IPS-18a (cell line): ENCODE measurements around the gene MSANTD3.

Experiments
- H3K27ac ChIP-seq: one replicate; pipeline ENCODE4 v1.5.1; 2013; ENCODE audit warnings: low read length
- H3K27me3 ChIP-seq: one replicate; pipeline ENCODE4 v1.6.1; 2013; ENCODE audit warnings: mild to moderate bottlenecking, low read length; ENCODE audit not compliant: control insufficient read depth, insufficient read depth
- H3K36me3 ChIP-seq: one replicate; pipeline ENCODE4 v1.6.1; 2013; ENCODE audit warnings: low read depth, low read length; ENCODE audit not compliant: control insufficient read depth
- H3K4me1 ChIP-seq: one replicate; pipeline ENCODE4 v1.6.1; 2013; ENCODE audit warnings: low read depth, low read length; ENCODE audit not compliant: control insufficient read depth
- H3K4me3 ChIP-seq: one replicate; pipeline ENCODE4 v1.5.1; 2013; ENCODE audit warnings: low read length
- H3K9ac ChIP-seq: one replicate; pipeline ENCODE4 v1.6.1; 2013; ENCODE audit warnings: mild to moderate bottlenecking, low read length, moderate library complexity
- H3K9me3 ChIP-seq: one replicate; pipeline ENCODE4 v1.6.1; 2013; ENCODE audit warnings: low read depth, low read length; ENCODE audit not compliant: control insufficient read depth

MSANTD3 gene

GRCh38 chr9:100447041-100447440 lies 20.1 kb downstream of the MSANTD3 start:
- Histone ChIP-seq H3K9ac (no peak overlapping the region), H3K4me1 (peaks cover 3% of the 10 kb centered on the region), H3K9me3 (no peaks in the 10 kb centered on the region), H3K4me3 (no peak overlapping the region), H3K27me3 (no peaks in the 10 kb centered on the region), H3K27ac (no peak overlapping the region), H3K36me3 (peaks cover 10% of the 10 kb centered on the region)

DNA sequence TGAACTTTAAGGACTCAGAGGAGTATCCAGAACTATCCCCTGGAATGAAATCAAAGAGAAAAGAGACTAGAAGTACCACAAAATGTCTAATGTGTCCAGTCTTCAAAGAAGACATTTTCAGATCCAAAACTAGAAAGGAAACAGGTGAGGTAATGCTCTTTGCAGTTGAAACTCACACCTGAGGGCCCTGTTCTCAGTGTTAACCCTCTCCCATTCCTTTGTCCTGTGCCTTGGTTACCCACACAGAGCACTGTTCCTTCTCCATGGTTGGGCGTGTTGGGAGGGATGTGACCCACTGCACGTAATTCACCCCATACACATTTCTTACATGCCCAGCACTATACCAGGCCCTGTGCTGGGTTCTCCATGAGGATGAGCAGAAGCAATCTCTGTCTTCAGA lies 21.3 kb downstream of the MSANTD3 start:
- no peak overlapping the region for H3K27ac ChIP-seq
- no peaks in the 10 kb centered on the region for H3K9me3 ChIP-seq
- peaks cover 10% of the 10 kb centered on the region for H3K36me3 ChIP-seq
- no peaks in the 10 kb centered on the region for H3K27me3 ChIP-seq
- no peak overlapping the region for H3K4me3 ChIP-seq
- peaks cover 3% of the 10 kb centered on the region for H3K4me1 ChIP-seq
- H3K9ac ChIP-seq = no peak overlapping the region

DNA sequence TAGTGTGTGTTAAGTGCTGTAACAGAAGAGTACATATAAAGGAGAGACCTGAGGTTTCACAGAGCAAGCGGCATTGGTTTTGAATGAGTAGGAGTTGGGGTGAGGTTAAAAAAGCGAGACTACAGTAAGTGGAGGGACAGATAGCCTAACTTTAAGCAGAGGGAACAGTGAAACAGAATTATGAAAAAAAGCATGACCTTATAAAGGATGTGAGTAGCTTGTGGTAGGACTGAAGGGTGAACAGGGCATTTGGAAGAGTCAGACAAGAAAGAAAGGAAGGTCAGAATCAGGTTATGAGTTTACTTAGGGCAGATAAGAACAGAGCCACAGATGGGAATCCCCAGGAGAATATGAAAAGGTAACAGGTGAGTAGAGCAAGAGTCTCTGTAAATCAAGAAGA lies 22.5 kb downstream of the MSANTD3 start:
- H3K4me3 ChIP-seq = no peak overlapping the region
- H3K36me3 ChIP-seq = peaks cover 5% of the 10 kb centered on the region
- no peaks in the 10 kb centered on the region for H3K9me3 ChIP-seq
- peaks cover 3% of the 10 kb centered on the region for H3K4me1 ChIP-seq
- no peaks in the 10 kb centered on the region for H3K27me3 ChIP-seq
- no peak overlapping the region for H3K9ac ChIP-seq
- no peak overlapping the region for H3K27ac ChIP-seq

GRCh38 chr9:100452894-100453293 lies 26.0 kb downstream of the MSANTD3 start:
- Histone ChIP-seq H3K4me3 (no peak overlapping the region), H3K9ac (no peak overlapping the region), H3K27ac (no peak overlapping the region), H3K4me1 (no peaks in the 10 kb centered on the region), H3K27me3 (no peaks in the 10 kb centered on the region), H3K36me3 (peaks cover 4% of the 10 kb centered on the region), H3K9me3 (no peaks in the 10 kb centered on the region)

- Histone ChIP-seq H3K4me1 (no peaks in the 10 kb centered on the region), H3K9me3 (no peaks in the 10 kb centered on the region), H3K9ac (no peak overlapping the region), H3K27me3 (no peaks in the 10 kb centered on the region), H3K27ac (no peak overlapping the region), H3K4me3 (no peak overlapping the region), H3K36me3 (peaks cover 4% of the 10 kb centered on the region)
Measured at GRCh38 chr9:100455470-100455869, 28.5 kb downstream of the MSANTD3 start.

DNA sequence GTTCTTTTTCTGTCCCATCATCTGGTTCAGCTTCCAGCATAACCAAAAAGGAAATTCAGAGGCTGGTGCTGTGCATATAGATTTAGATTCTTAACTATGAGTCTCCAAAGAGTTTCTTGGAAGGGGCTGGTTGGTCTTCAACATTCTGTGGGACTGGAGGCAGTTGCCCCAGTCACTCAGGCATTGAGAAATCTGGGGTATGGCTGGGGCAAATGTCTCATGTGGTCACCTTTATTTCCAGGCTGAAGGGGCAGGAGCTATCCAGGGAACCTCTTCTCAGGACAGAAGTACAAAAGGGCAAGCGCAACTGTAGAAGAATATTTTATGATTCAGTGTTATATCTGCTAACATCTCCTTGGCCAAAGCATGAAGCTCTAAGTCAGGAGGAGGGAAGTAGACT lies 30.6 kb downstream of the MSANTD3 start:
- Histone ChIP-seq H3K4me3 (no peak overlapping the region), H3K9me3 (no peaks in the 10 kb centered on the region), H3K4me1 (no peaks in the 10 kb centered on the region), H3K27me3 (no peaks in the 10 kb centered on the region), H3K27ac (no peak overlapping the region), H3K9ac (no peak overlapping the region), H3K36me3 (no peaks in the 10 kb centered on the region)

GRCh38 chr9:100459963-100460362 lies 33.0 kb downstream of the MSANTD3 start:
- no peaks in the 10 kb centered on the region for H3K4me1 ChIP-seq
- H3K27ac ChIP-seq = no peak overlapping the region
- H3K9me3 ChIP-seq = no peaks in the 10 kb centered on the region
- no peaks in the 10 kb centered on the region for H3K27me3 ChIP-seq
- H3K4me3 ChIP-seq = no peak overlapping the region
- H3K9ac ChIP-seq = no peak overlapping the region
- H3K36me3 ChIP-seq = no peaks in the 10 kb centered on the region

DNA sequence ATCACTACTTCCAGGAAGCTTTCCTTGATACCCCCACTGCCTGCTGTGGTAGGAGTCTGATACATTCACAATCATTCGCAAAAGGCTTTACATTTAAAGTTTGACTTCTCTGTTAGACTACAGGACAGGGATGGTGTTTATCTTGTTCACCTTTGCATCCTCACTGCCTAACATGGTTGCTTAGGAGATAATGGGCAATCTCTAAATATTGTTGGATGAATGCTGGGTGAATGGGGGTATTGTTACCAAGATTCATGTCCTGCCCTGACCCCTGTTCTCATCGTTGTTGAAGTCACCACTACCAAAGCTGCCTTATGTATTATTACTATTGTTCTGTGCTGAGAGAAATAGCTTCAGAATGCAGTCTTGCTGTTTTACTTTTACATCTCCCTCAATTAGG lies 38.3 kb downstream of the MSANTD3 start:
- Histone ChIP-seq H3K4me3 (no peak overlapping the region), H3K36me3 (no peaks in the 10 kb centered on the region), H3K27me3 (no peaks in the 10 kb centered on the region), H3K9me3 (no peaks in the 10 kb centered on the region), H3K27ac (no peak overlapping the region), H3K4me1 (no peaks in the 10 kb centered on the region), H3K9ac (no peak overlapping the region)

GRCh38 chr9:100465761-100466160 lies 38.8 kb downstream of the MSANTD3 start:
- Histone ChIP-seq H3K36me3 (no peaks in the 10 kb centered on the region), H3K4me3 (no peak overlapping the region), H3K27me3 (no peaks in the 10 kb centered on the region), H3K9me3 (no peaks in the 10 kb centered on the region), H3K27ac (no peak overlapping the region), H3K9ac (no peak overlapping the region), H3K4me1 (no peaks in the 10 kb centered on the region)

DNA sequence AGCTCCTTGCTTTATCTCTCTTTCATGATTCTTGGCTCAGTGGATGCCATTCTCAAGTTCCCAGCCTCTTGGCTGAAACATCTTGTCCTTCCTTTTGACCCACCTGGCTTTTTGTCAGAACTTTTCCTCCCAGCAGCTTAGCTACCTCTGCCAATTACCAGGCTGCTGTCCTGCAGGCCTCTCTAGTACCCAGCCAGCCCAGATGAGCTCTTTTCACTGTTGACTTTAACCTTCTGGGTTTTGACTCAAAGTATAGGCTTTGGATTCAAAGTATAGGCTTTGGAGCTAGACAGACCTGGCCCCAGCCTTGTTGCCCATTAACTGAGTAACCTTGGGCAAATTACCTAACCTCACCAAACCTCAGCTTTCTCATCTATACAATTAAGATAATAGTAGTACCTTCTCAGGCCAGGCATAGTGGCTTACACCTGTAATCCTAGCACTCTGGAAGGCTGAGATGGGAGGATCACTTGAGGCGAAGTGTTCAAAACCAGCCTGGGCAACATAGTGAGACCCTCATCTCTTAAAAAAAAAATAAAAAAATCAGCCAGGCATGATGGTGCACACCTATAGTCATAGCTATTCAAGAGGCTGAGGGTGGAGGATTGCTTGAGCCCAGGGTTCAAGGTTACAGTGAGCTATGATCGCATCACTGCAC lies 39.4 kb downstream of the MSANTD3 start:
- Histone ChIP-seq H3K9me3 (no peaks in the 10 kb centered on the region), H3K9ac (no peak overlapping the region), H3K27me3 (no peaks in the 10 kb centered on the region), H3K36me3 (no peaks in the 10 kb centered on the region), H3K4me1 (no peaks in the 10 kb centered on the region), H3K4me3 (no peak overlapping the region), H3K27ac (no peak overlapping the region)

DNA sequence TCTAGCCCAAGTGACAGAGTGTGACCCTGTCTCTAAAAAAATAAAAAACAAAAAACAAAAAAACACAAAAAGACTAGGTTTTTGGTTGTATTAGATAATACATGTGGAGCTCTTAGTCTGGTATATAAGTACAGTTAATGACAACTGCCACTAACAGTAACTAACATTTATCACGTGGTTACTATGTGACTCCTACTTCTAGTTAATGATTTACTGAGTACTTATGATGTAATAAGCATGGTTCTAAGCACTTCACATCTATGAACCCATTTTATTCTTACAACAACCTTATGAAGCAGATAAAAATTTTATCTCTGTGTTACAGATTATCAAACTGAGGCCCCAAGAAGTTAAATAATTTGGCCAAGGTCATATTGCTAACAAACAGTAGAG lies 39.9 kb downstream of the MSANTD3 start:
- Histone ChIP-seq H3K9ac (no peak overlapping the region), H3K4me3 (no peak overlapping the region), H3K4me1 (no peaks in the 10 kb centered on the region), H3K9me3 (no peaks in the 10 kb centered on the region), H3K27ac (no peak overlapping the region), H3K27me3 (no peaks in the 10 kb centered on the region), H3K36me3 (no peaks in the 10 kb centered on the region)

GRCh38 chr9:100468041-100468440 lies 41.1 kb downstream of the MSANTD3 start:
- Histone ChIP-seq H3K27me3 (no peaks in the 10 kb centered on the region), H3K9me3 (no peaks in the 10 kb centered on the region), H3K27ac (no peak overlapping the region), H3K36me3 (no peaks in the 10 kb centered on the region), H3K4me1 (peaks cover 6% of the 10 kb centered on the region), H3K4me3 (no peak overlapping the region), H3K9ac (no peak overlapping the region)
